NCI-H2227 (cell line): ENCODE measurements around the gene WDR59.
A peak's percentile ranks its signal among the peaks of the same experiment; 100 is the strongest.
"Not testable (repeated sequence)": the region's sequence is repeated elsewhere in the genome, so short reads cannot be mapped to it uniquely, and the experiment has no call there.

Experiments
- DNase-seq: peaks from one replicate; lab custom pipeline; 2025; ENCODE audit not compliant: unreplicated experiment; lab: John Stamatoyannopoulos, UW

The WDR59 gene

GRCh38 chr16:74908759-74909158, 76.2 kb downstream of the WDR59 start:
- not testable (repeated sequence) for DNase-seq

GRCh38 chr16:74903901-74904678, 80.8 kb downstream of the WDR59 start:
- no peak for DNase-seq

GRCh38 chr16:74903120-74903519, 81.8 kb downstream of the WDR59 start:
- DNase-seq, result no peak

- DNase-seq, result no peak
Observed at GRCh38 chr16:74902161-74902560, 82.8 kb downstream of the WDR59 start.

GRCh38 chr16:74901606-74902005, 83.3 kb downstream of the WDR59 start:
- DNase-seq, result no peak

- no peak for DNase-seq
Observed at GRCh38 chr16:74899816-74900215, 85.1 kb downstream of the WDR59 start.

- DNase-seq, result no peak
Observed at GRCh38 chr16:74898659-74899058, 86.3 kb downstream of the WDR59 start.

GRCh38 chr16:74896389-74897370, 88.2 kb downstream of the WDR59 start:
- DNase-seq, result no peak

- no peak for DNase-seq
Observed at GRCh38 chr16:74893541-74893940, 91.4 kb downstream of the WDR59 start.

GRCh38 chr16:74892574-74893461, 92.1 kb downstream of the WDR59 start:
- no peak for DNase-seq

- no peak for DNase-seq
Observed at GRCh38 chr16:74888888-74889287, 96.0 kb downstream of the WDR59 start.

GRCh38 chr16:74888232-74888862, 96.6 kb downstream of the WDR59 start:
- no peak for DNase-seq

GRCh38 chr16:74887084-74887483, 97.8 kb downstream of the WDR59 start:
- DNase-seq, result no peak

GRCh38 chr16:74877706-74878105, 107.2 kb downstream of the WDR59 start:
- DNase-seq, result no peak

- no peak for DNase-seq
Observed at GRCh38 chr16:74874912-74875546, 109.9 kb downstream of the WDR59 start.

- no peak for DNase-seq
Observed at GRCh38 chr16:74874123-74874522, 110.8 kb downstream of the WDR59 start.

- DNase-seq, result no peak
Observed at GRCh38 chr16:74872302-74872701, 112.6 kb downstream of the WDR59 start.

- DNase-seq, result no peak
Observed at GRCh38 chr16:74871608-74872007, 113.3 kb downstream of the WDR59 start.

GRCh38 chr16:74868501-74868900, 116.4 kb downstream of the WDR59 start:
- DNase-seq, result peak; percentile 27

- DNase-seq, result no peak
Observed at GRCh38 chr16:74868035-74868434, 116.9 kb downstream of the WDR59 start.
